Activated CD8-positive, alpha-beta memory T cell treated with anti-CD3 and anti-CD28 coated beads, Interleukin-2, amount 50 U/mL, for 24 hours (primary cell): Measurements from ENCODE around the gene NPAS3.

Experiments used
- DNase-seq: peaks from one replicate; pipeline ENCODE4 v3.0.0-alpha.2; 2020; ENCODE audit errors: extremely low read depth

Gene NPAS3

DNA sequence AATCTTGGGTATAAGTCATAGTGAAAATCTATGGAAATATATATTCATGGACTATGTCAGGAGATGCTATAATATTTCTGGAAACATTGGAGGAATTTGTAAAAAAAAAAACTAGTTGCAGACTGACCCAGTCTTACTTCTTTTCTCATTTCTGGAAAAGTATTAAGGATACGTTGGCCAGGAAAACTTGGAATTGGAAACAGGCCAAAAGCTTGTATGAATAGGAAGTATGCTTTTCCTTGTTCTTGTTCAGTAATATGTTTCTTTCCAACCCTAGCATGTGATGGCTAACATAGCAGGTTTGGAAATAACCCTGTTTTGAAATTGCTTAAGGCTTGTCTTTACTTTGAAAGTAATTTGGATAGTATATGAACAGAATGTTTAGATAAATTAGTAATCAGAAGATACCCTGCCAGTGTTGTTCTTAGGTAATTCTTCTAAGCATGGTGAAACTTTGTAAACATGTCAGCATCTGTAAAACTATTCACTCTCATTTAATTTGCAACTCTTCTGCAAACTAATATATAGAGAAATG lies 316.2 kb downstream of the NPAS3 start:
- no peak for DNase-seq

DNA sequence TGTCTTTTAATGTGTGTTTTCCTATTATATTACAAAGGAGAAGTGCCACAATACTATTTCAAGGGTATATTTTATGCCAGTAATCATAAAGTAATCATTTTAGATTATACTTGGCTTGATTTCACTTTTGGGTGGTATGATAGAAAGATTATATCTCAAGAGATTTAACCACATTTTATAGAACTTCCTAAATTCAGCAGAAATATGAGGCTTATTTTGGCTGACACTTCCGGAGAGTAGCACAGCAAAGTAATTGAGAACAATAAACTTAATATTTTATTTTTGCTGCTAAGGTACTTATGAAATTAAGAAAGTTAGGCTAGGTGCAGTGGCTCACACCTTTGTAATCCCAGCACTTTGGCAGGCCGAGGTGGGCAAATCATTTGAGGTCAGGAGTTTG lies 319.1 kb downstream of the NPAS3 start:
- DNase-seq, result no peak

DNA sequence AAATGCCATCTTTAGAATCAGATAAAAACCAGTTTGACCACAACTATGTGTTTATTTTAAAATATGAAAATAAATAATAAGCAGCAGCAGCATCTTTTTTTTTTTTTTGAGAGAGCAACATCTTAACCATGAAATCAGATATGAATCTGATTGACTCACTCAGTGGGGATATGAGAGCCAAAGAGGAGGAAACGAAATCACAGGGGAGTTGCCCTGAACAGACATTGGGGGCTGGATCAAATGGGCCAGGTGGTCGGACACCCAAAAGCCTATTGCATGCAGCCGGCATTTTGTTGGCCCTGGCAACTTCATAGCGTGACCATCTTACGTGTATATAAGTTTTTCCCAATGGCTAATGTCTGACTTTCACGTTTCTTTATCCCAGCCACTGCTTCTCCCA lies 321.1 kb downstream of the NPAS3 start:
- no peak for DNase-seq

DNA sequence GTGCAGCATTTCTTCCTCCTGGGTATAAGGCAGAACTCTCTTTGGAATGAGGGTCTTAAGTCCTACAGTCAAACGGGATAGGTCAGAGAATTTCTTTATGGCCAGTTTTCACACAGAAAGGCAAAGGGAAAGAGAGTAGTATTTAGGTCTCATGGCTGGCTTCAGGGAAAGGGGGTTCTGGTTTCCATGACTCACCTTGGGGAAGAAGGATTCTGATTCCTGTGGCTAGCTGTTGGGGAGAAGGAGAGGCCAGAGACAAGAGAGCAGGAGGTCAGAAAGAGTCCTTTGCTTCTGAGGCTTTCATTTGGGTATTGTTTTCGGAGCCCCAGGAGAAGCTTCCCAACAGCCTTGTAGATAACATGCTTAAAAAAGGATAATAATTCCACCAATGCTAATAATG lies 332.5 kb downstream of the NPAS3 start:
- DNase-seq, result no peak

DNA sequence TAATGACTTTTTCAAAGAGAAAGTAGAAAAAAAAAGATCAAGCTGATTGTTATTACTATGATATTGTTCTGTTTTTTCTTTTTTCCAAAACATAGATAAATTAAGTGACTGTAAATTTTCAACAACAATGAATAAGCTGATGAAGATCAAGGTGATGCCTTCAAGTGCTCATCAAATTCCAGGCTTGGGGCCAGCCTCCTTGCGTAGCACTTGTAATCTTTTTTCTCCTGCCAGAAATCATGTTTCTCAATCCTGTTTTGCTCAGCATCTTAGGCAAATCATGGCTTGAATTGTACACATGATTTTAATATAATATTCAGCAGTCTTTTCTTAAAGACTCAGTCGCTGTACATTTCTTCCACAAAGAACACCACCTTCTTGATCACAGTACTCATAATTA lies 333.2 kb downstream of the NPAS3 start:
- no peak for DNase-seq

DNA sequence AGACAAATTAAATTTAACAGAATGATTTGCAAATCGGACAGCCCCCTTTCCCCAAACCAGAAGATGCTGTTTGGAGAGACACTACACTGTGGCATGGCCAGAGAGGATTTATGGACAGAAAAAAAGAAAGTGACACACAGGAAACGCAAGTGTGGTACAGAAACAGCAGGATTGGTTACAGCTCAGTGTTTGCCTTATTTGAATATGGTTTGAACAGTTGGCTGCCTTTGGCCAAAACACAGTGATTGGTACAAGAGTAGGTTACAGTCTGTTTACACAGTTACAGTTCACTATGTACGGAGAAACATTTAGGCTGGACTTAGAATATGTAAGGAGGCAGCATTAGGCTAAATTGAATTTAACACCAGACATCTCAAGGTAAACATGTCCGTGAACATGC lies 335.3 kb downstream of the NPAS3 start:
- no peak for DNase-seq

DNA sequence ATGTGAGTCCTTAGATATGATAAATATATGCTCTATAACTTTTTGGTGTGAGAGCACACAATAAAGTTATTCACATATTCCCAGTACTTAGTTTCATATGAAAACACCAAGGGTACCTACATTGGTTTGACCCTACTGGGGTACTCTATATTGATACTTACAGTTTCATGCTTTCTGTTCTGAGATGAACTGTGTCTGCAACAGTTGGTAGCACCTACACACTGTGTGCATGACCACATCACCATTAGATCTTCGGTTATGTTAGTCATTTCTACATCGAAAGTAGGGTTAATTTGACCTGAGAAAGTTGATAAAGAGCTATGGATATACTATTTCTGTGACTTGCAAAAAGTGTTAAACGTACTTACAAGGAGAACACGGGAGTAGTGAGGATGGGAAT lies 337.2 kb downstream of the NPAS3 start:
- no peak for DNase-seq

DNA sequence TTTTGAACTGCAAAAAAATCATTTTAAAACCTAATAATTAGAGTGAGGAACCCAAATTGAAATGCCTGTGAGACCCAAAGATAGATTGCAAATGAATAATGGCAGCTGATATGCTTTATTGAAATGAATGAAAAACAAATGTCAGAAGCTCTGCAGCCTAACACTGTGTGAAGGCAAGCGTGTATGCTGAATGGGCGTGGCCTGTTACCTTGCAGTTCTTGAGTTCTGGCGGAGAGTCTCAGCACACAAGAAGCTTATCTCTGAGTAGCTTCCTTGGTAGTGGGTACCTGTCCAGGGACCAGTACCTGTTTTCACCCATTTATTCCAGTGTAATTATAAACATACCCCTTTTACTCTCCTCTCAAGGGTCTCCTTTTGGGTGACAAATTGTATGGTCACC lies 341.2 kb downstream of the NPAS3 start:
- DNase-seq, result no peak

DNA sequence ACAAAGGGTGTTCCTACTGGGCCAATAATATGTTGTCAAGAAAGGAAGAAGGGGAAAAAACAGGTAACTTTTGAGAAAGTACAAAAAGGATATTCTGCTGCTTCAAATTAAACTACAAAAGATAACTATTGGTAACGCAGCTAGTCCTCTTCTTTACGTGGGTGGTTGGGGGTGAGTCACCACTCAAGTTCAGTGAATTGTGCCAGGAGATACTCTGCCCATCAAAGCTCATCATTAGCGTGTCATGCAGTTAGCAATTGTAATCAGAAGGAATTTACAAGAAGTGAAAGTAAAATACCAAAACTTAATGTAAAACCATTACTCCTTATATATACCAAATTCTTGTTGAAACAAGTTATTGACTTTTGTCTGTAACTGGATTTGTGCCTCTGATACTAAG lies 342.0 kb downstream of the NPAS3 start:
- no peak for DNase-seq

DNA sequence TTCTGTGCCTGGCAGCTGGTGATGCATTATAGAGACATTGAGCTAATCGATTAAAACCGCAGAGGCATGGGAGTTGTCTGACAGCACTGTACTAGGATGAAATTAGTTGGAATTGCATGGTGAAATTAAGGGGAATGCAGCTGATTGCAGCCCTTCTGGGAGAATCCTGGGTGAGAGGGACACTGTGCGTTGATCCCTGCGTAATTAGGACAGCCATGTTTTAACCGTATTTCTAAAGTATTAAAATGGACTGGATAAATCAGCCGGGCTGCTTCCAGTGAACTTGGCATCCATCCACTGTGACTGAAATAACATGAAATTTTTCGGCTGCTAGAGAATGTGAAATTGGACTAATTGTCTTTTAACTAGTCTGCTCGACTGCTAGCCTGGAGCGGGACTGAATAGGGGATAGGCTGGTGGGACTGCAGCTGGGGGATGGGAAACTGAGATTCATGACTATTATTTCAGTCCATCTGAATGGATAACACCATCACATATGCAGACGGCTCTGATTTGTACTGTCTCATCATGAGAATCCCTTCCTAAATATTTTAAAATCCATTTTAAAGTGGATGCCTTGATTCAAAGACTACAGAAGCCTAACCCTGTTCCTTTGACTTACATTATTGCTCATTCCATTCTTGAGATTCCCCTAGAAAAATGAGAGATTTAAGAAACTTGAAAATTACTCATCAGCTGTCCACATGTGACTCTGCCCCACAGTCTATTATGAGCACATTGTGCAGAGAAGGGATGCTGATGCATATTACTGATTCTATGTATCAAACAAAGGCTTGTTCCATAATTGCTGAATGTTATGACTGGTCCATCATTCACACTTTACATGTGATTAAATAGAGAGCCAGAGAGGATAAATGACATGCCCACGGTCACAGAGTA lies 343.9 kb downstream of the NPAS3 start:
- no peak for DNase-seq

DNA sequence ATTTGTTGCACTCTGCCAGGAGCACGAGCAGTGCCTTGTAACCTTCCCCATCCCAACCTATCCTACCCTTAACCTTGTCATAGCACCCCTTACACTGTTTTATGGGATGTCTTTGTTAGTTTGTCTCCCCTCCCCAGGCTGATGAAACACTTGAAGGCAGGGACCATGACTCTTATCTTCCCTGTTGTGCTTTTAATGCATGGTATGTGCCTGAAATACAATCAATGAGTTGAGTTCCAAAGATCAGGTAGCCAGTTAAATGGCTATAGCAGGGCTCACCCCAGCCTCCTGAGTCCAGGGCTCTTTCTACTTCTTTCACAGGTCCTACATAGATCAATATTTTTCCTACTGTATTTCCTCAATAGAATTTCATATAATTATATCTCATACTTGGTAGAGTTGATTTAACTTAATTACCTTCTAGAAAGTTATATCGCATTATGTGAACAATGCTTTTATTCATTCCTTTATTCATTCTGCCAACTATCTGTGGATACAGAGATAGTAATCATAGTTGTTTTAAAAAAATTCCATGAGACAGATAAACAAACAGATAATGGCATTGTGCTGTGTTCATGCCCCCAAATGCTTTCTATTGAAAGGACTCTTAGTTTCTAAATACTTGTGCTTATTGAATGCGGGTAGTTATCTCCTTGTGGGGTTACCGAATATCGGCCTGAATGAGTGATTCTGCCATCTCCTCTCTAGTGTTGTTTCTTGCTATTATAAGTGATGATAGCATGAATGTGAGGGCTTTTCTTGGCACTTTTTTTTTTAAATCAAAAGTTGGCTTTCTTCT lies 347.4 kb downstream of the NPAS3 start:
- DNase-seq, result no peak

DNA sequence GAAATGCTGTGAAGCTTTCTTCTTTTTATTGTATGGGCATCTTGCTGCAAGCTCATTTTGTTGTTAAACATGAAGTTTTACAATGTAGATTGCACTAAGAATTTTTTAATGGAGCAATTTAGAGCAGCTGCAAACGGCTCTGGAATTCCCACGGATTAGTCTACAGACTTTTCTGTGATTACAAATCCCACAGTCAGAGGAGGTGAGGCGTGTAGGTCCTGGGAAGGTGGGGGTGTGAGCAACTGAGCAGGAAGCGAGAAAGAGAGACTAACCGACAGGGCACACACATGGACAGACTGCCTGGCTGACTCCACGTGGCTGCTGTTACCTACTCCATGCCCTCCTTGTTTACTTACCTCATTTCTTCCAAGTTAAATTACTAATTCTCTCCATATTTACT lies 348.5 kb downstream of the NPAS3 start:
- DNase-seq, result no peak

DNA sequence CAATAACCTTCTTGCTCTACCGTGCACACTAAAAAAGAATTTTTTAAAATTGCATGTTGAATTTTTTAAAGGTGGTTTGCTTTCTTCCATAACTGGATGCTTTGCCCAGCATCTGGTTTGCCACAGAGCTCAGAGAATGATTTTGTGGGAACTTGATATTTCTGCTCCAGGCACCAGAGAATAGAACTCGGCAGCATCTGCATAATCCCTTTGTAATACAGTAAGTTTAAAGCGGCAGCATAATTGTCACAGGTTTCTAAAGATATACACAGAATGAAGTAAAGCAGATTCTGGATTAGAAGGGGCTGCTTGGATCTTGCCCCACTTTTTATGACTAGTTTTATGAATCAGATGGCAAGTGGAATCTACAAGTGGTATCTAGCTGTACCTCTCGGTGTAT lies 352.0 kb downstream of the NPAS3 start:
- no peak for DNase-seq

DNA sequence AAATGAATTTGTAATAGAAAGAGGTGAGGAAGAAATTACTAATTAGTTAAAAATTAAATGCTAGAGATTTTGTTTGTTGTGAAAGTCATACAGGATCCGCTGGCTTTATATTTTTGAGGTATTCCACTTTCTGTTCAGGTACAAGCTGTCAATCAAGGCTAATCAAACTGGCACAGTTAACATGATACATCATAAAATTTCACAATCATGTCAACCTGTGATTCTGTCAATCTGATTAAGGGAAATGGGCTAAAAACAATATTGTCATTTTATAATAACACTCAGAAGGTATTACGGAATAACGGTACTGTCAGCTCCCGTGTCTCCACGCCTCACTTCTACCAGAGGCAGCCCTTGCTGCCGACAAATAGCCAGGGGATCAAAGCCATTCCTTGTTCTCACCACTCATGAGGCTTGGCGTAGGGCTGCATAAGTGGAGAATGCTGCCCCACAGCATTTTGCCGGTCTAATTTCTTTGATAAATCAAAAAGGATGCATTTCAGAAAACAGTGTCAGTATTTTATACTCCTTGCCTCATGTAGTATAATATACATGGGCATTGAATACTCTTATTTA lies 352.9 kb downstream of the NPAS3 start:
- DNase-seq, result no peak

DNA sequence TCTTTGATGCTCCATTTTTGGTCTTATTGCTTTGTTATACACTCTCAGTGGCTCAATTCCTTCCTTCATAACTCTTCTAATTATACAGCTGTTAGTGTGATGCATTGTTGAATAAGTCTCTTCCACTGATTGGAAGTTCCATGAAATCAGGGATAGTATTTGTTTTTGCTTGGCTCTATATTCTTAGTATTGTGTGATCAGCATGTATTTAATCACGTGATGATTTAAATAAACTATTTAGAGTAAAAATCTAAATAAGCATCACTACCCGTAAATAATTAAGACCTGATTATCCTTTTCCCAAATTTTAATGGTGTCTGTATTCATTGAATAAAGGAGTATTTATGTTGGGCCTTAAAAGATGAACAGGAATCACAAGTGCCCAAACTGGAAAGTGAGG lies 355.7 kb downstream of the NPAS3 start:
- DNase-seq, result no peak

DNA sequence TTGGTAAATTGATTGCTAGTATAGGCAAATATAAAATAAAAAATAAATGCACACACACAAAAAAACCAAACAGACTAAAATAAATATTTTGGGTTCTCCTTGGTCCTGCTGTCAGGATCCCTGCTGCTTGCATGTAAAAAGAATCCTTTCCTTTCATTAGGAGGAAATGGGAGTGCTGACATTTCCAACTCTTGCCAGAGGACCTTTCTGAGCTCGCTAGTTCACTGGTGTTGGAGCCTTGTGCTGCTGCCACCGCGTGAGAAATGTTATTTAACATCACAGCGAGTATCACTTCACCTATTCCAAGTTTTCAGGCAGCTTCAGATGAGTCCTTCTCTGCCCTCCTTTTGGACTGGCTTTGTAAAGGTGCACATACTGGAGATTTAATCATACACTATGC lies 358.9 kb downstream of the NPAS3 start:
- no peak for DNase-seq

DNA sequence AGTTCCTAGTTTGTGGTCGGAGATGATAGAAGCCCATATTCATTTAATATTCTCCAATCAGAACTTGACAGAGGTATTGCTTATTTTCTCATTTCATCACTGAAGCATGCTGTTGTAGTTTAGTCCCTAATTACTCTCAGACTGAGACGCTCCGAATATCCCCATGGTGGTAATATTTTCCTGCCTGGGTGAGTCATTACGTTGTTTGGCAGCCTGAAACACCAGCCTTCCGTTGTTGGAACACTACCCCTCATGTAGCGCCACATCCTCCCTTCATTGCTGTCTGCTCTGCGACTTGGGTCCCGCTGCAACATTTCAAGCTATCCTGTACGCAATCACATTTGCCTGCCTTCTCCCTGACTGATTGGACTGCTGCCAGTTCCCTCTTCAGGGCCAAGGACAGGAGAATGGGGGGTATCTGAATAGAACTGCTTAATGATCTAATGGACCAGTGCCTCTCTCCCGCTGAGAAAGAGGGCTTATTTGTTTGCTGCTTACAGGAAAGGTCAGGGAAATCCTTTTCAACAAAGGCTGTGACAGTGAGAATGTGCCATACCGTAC lies 369.1 kb downstream of the NPAS3 start:
- no peak for DNase-seq

DNA sequence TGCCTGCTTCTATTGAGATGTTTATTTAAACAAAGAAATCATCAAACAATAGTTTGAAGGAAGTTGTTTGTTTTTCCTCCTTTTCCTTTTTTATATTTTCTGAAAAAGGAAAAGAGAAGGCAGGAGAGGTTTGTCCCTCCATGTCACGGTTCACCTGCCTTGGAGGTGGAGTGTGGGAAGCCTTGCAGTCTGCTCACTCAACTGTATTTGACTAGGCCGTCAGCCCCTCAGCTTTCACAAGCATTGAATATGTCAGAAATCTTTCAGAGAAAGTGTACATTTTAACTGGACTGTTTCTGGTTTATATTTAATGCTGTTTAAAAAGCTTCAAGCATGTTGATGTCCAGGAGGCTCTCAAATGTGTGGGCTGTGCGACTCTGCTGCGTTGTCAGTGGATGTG lies 370.4 kb downstream of the NPAS3 start:
- no peak for DNase-seq

DNA sequence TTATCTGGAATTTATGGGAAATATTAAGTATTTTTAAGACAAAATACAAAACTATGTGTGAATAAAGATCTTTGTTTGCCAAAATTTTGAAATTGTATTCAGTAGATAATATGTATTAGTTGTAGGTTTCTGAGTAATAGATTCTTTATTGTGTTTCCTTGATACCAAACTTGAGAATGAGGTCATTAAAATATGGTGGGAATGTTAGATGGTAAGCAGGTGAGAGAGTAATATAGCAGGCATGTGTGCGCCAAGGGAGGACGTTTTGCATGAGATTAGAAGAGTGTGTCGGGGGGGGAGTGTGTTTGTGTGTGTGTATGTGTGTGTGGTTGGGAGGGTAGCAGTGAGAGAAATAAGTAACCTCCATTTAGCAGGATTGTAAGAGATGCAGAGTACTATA lies 376.5 kb downstream of the NPAS3 start:
- no peak for DNase-seq

DNA sequence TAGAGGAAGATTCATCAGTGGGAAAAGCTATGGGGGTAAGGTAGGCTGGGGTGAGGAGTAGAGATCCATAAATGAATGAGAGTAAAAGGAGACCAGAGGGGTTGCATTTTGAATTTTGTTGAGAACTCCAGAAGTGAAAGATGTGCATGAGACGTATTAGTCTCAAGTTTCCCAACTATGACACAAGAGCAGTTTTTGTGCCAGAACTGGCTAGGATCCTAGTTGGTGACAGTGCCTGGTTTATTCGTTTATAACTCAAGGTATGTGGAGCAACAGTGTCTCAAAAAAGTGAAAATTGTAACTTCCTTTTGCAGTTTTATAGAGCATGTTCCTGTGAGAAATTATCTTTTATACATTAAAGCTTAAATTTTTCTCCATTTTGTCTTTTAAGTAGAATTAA lies 377.0 kb downstream of the NPAS3 start:
- DNase-seq, result no peak

DNA sequence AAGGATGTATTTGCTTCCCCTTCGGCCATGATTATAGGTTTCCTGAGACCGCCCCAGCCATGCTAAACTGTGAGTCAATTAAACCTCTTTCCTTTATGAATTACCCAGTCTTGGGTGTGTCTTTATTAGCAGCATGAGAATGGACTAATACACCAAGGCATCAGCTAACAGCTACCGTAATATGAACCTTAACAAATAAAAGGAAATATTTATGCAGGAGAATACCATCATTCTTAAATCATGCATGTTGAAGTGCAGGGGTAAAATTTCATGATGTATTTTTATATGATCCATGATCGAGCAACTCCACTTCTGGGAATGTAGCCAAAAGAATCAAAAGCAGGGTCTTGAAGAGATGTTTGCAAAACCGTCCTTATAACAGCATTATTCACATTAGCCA lies 379.0 kb downstream of the NPAS3 start:
- DNase-seq, result no peak

DNA sequence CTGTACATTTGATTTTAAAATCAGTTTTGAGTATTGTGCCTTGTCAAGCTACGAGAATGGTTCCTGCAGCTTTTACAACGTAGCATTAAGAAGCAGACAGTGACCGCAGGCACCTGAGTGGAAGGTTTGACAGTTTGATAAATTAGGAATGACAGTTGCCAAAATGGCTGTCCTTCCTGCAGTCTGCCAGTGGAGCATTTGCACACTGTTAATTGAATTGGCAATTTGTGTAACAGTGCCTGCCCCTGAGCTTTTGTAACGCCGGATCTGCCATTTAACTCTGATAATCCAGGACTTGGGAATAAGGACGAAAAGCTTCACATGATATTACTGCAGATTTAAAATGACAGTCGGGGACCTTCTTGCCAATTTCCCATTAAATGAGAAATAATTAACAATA lies 385.3 kb downstream of the NPAS3 start:
- DNase-seq, result no peak
